ENCODE results near the gene GET4. TPM values are rescaled to one million over a fixed set of nuclear protein-coding genes. Genes with fewer than 3 reads are reported as not detected.

Gene GET4
- total RNA-seq, 4 donors from 2014 or later = 46.1 to 67.7 (median 51.6) TPM

DNA sequence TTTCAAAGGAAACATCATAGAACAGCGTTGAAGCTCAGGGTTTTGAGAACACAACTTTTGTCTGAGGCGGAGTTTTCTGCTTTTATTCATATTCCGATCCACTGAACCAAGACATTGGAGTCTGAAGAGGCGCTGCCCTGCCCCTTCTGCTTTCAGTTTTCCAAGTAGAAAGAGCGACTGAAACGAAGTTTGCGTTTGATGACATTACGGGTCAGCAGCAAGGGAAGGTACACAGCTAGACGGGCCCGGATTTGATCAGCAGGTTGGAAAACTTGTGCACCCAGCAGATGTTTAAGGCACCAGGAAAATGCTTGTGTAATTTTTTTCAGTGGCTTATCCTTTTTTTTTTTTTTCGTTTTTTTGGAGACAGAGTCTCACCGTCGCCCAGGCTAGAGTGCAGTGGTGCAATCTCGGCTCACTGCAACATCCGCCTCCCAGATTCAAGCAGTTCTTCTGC is 43.4 kb upstream of the GET4 start:
- TF ChIP-seq, protein P1, sequence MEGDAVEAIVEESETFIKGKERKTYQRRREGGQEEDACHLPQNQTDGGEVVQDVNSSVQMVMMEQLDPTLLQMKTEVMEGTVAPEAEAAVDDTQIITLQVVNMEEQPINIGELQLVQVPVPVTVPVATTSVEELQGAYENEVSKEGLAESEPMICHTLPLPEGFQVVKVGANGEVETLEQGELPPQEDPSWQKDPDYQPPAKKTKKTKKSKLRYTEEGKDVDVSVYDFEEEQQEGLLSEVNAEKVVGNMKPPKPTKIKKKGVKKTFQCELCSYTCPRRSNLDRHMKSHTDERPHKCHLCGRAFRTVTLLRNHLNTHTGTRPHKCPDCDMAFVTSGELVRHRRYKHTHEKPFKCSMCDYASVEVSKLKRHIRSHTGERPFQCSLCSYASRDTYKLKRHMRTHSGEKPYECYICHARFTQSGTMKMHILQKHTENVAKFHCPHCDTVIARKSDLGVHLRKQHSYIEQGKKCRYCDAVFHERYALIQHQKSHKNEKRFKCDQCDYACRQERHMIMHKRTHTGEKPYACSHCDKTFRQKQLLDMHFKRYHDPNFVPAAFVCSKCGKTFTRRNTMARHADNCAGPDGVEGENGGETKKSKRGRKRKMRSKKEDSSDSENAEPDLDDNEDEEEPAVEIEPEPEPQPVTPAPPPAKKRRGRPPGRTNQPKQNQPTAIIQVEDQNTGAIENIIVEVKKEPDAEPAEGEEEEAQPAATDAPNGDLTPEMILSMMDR (IDR thresholded peaks at IDR 0.05) = no peak
- TF ChIP-seq POLR2A (IDR thresholded peaks at IDR 0.05) = no peak
- H3K4me3 ChIP-seq (ENCODE audit: low read depth, poor library complexity, severe bottlenecking) = no peak overlapping the region
- 49 to 60% methylated on average over 15 of the region's 15 CpGs for WGBS, 2 donors
- intact Hi-C loops (cut with DNase I; ENCODE audit: low total_unique reads) = no loop called here
- DNase-seq (ENCODE audit: low spot score in 2 of 2) = no peak

DNA sequence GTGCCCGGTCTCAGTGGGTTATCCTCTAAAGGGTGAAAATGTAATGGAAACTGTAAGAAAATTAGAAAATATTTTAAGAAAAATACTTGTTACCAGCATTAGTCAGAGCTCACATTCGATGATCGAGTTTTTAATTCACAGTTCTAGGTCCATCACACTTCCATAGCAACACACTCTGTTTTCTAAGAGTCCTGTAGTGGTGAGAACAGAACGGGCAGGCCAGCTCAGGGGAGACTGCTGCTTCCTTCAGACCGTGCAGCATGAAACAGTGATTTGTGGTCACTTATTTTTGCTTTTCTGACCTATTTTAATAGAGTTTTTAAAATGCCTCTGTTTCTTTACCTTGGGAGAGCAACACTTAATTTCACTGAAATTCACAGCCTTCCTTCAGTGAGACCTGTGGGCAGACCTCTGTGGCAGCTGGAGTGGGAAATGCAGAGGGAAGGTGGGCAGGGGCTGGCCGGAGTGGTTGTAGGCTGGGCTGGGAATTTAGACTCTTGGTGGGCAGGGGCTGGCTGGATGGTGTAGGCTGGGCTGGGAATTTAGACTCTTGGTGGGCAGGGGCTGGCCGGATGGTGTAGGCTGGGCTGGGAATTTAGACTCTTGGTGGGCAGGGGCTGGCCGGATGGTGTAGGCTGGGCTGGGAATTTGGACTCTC is 42.6 kb upstream of the GET4 start:
- TF ChIP-seq, protein P1 (IDR thresholded peaks at IDR 0.05) = no peak
- TF ChIP-seq POLR2A (IDR thresholded peaks at IDR 0.05) = no peak
- WGBS, 2 donors = 59 to 76% methylated on average over 8 of the region's 8 CpGs
- intact Hi-C loops (cut with DNase I; ENCODE audit: low total_unique reads) = no loop called here
- DNase-seq (ENCODE audit: low spot score in 2 of 2) = no peak
- no peak overlapping the region for H3K4me3 ChIP-seq (ENCODE audit: low read depth, poor library complexity, severe bottlenecking)

DNA sequence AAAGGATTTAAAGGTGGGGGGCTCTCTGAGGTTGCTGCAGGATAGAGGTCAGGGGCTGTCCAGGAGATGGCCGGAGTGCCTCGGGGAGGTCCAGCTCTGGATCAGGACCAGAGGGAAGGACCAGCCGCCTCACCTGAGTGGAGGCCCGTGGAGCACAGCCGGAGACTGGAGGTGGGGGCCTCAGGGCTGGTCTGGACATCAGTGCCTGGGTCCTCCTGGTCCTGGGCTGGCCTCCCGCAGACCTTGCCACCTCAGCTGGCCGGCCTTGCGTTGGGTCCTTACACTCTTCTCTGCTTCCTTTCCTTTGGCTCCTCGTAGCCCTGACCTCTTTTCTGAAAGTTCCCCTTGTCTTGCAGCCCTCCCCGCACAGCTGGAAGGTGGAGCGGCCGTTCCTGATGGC is 42.1 kb upstream of the GET4 start:
- no peak overlapping the region for H3K4me3 ChIP-seq (ENCODE audit: low read depth, poor library complexity, severe bottlenecking)
- TF ChIP-seq POLR2A (IDR thresholded peaks at IDR 0.05) = no peak
- TF ChIP-seq, protein P1 (IDR thresholded peaks at IDR 0.05) = no peak
- WGBS, 2 donors = 91 to 93% methylated on average over 11 to 12 of the region's 12 CpGs
- no peak for DNase-seq (ENCODE audit: low spot score in 2 of 2)
- intact Hi-C loops (cut with DNase I; ENCODE audit: low total_unique reads) = no loop called here

DNA sequence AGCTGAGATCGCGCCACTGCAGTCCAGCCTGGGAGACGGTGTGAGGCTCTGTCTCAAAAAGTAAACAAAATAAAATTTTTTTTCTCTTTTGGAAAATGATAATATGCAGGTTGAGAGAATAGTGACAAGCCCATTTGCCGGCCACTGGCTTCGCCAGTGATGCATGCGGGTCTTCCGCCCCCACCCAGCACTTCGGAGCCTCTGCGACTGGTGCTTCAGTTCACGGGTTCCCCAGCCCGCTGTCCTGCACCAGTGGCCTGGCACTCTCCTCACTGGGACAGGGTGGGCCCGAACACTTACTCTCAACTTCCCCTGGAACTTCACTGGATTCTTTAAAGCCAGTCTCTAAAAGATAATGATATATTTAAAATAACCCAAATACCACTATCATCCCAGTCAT is 41.3 kb upstream of the GET4 start:
- WGBS, 2 donors = 91 to 92% methylated on average over 12 of the region's 12 CpGs
- no peak for TF ChIP-seq POLR2A (IDR thresholded peaks at IDR 0.05)
- TF ChIP-seq, protein P1 (IDR thresholded peaks at IDR 0.05) = no peak
- H3K4me3 ChIP-seq (ENCODE audit: low read depth, poor library complexity, severe bottlenecking) = no peak overlapping the region
- intact Hi-C loops (cut with DNase I; ENCODE audit: low total_unique reads) = no loop called here
- no peak for DNase-seq (ENCODE audit: low spot score in 2 of 2)

DNA sequence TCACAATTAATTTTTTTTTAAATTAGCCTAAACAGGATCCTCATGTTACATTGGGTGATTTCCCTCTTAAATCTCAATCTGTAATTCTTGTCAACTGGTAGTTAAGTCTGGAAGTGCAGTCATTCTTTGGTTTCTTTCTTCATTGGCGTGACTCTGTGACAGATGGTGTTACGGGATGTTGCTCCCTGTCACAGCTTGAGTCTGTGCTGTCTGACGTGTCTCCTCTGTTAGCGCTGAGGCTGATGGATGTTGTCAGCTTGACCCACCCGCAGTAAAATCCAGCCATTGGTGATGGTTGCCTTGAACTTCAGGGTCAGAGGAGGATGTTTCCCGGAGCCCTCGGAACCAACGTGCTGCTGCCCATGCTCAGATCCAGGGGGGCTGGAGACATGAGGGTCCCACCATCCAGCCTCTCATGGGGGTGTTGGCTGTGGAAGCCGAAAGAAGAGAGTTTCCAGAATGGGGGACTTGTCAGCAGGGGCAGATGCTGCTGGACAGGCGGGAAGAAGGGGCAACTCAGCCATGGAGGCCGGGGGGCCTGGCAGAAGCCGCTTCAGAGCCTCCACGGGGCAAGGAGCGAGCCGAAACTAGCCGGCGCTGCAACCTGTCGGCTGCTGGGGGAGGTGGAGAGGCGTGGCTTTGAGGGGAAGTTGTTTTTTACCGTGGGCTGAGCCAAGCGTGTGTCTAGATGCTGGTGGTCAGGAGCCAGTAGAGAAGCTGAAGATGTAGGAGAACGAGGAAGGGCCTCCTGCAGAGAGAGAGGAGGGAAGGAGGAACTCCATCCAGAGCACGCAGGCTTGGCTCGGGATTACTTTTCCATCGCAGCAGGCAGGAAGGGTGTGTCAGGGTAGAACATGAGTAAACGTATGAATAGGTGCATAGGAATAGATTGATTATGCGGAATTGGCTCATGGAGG is 40.6 kb upstream of the GET4 start:
- DNase-seq (ENCODE audit: low spot score in 2 of 2) = no peak

More for the DNA sequence above, 40.6 kb upstream of the GET4 start:
- no peak overlapping the region for H3K4me3 ChIP-seq (ENCODE audit: low read depth, poor library complexity, severe bottlenecking)
- WGBS, 2 donors = 38 to 42% methylated on average over 27 of the region's 27 CpGs
- intact Hi-C loops (cut with DNase I; ENCODE audit: low total_unique reads) = no loop called here
- TF ChIP-seq POLR2A (IDR thresholded peaks at IDR 0.05) = no peak
- TF ChIP-seq, protein P1 (IDR thresholded peaks at IDR 0.05) = no peak

Data from lower leg skin (tissue), 4 donors.